ENCODE results near the gene FHAD1. TPM values are rescaled to one million over a fixed set of nuclear protein-coding genes. Genes with fewer than 3 reads are reported as not detected.

Gene FHAD1
- total and polyA plus RNA-seq, 10 of the 15 experiments (the other 5 are each of a cell fraction or from before 2014, with no cell fraction given): 0.09 to 1.0 (median 0.32) TPM; not detected in 2

GRCh38 chr1:15381805-15382204, 134.8 kb downstream of the FHAD1 start:
- TF ChIP-seq RAD21 (IDR thresholded peaks at IDR 0.05; ENCODE audit: insufficient read depth, low read depth, low read length): no peak
- TF ChIP-seq ZNF622 (IDR thresholded peaks at IDR 0.05): no peak
- TF ChIP-seq CREM (IDR thresholded peaks at IDR 0.05; ENCODE audit: low read depth): no peak
- TF ChIP-seq RB1 (IDR thresholded peaks at IDR 0.05; ENCODE audit: borderline replicate concordance): no peak
- no peak for TF ChIP-seq MLLT1 (IDR thresholded peaks at IDR 0.05)
- SMC1A ChIA-PET (ENCODE audit: uncharacterized antibody, unreplicated experiment): no interaction called here
- H3K4me1 ChIP-seq (ENCODE audit: control insufficient read depth, insufficient read depth, low read length): peaks cover 28% of the 10 kb centered on the region
- intact Hi-C loops (cut with micrococcal nuclease; ENCODE audit: unreplicated experiment) (no loop called here), in situ Hi-C loops (cut with MboI) (no loop called here)
- no peak overlapping the region for H3K4me2 ChIP-seq (ENCODE audit: control insufficient read depth, insufficient read depth)
- BruUV-seq (replicated peaks): no TSS peak
- no peak overlapping the region for H2AFZ ChIP-seq (ENCODE audit: control insufficient read depth, low read depth, low read length)
- H3K27me3 ChIP-seq (replicated peaks in 1 of 2; ENCODE audit: control insufficient read depth in 2 of 2, insufficient read depth in 2 of 2, low read length in 1 of 2): no peaks in the 10 kb centered on the region
- no peak for FAIRE-seq
- DNase-seq (ENCODE audit: low read depth, low spot score): no peak
- 53% methylated on average over 12 of the region's 12 CpGs for WGBS (ENCODE audit: insufficient coverage, insufficient replicate concordance, low lambda C conversion rate, missing lambda C conversion rate)
- no peak for ATAC-seq
- no peaks in the 10 kb centered on the region for H3K9me3 ChIP-seq (replicated peaks; ENCODE audit: control insufficient read depth, insufficient read depth, low read length)
- no peak overlapping the region for H3K4me3 ChIP-seq
- CTCF ChIA-PET: interaction anchor here (0.8 kb wide), 1 partner anchor 58 kb away, joined by 3 read pairs; no protein-coding TSS in a partner anchor
- no peak overlapping the region for H3K27ac ChIP-seq (ENCODE audit: control insufficient read depth, insufficient read depth)
- no peaks in the 10 kb centered on the region for H3K36me3 ChIP-seq (ENCODE audit: control insufficient read depth in 2 of 2, insufficient read depth in 2 of 2, low read length in 1 of 2)
- H4K20me1 ChIP-seq (ENCODE audit: control insufficient read depth, insufficient read depth): no peaks in the 10 kb centered on the region
- no peaks in the 10 kb centered on the region for H3K79me2 ChIP-seq (ENCODE audit: control insufficient read depth, insufficient read depth, low read length)
- H3K9ac ChIP-seq (ENCODE audit: control insufficient read depth, insufficient read depth, low read length): no peak overlapping the region
- RAD21 ChIA-PET (ENCODE audit: unreplicated experiment): no interaction called here
- POLR2A ChIA-PET: no interaction called here
